GM23248 (cell line): Measurements from ENCODE around the gene CCDC38. TPM values are rescaled to one million over a fixed set of nuclear protein-coding genes. Genes with fewer than 3 reads are reported as not detected.

Experiments used
- DNase-seq: peaks from one replicate; pipeline ENCODE4 v3.0.0-alpha.2; 2015
- H2AFZ ChIP-seq: fragments of 200-600 bp; sonication (generic); 2 replicates; pipeline ENCODE4 v1.6.1; 2016; ENCODE audit warnings: antibody characterized with exemption
- H3F3A ChIP-seq: fragments of 200-600 bp; sonication (generic); 2 replicates; pipeline ENCODE4 v1.6.1; 2016; ENCODE audit warnings: mild to moderate bottlenecking, antibody characterized with exemption, mixed run types; ENCODE audit not compliant: insufficient read depth
- H3K27ac ChIP-seq: fragments of 200-600 bp; sonication (generic); 2 replicates; pipeline ENCODE4 v1.5.1; 2016; ENCODE audit warnings: mild to moderate bottlenecking
- H3K27me3 ChIP-seq: fragments of 200-600 bp; sonication (generic); replicated peaks from 2 replicates; pipeline ENCODE4 v1.6.1; 2016; ENCODE audit warnings: mild to moderate bottlenecking; ENCODE audit not compliant: insufficient read depth
- H3K36me3 ChIP-seq: fragments of 200-600 bp; sonication (generic); 2 replicates; pipeline ENCODE4 v1.6.1; 2016; ENCODE audit warnings: low read depth, mild to moderate bottlenecking
- H3K4me1 ChIP-seq: fragments of 200-600 bp; sonication (generic); 2 replicates; pipeline ENCODE4 v1.6.1; 2016; ENCODE audit warnings: mild to moderate bottlenecking; ENCODE audit not compliant: insufficient read depth
- H3K4me2 ChIP-seq: fragments of 200-600 bp; sonication (generic); one replicate; pipeline ENCODE4 v1.6.1; 2016; ENCODE audit warnings: mild to moderate bottlenecking; ENCODE audit not compliant: unreplicated experiment
- H3K4me3 ChIP-seq: fragments of 200-600 bp; sonication (generic); 2 replicates; pipeline ENCODE4 v1.5.1; 2016; ENCODE audit warnings: mild to moderate bottlenecking
- H3K79me2 ChIP-seq: fragments of 200-600 bp; sonication (generic); 2 replicates; pipeline ENCODE4 v1.6.1; 2016; ENCODE audit warnings: mild to moderate bottlenecking; ENCODE audit not compliant: insufficient read depth
- H3K9ac ChIP-seq: fragments of 200-600 bp; sonication (generic); 2 replicates; pipeline ENCODE4 v1.6.1; 2016; ENCODE audit warnings: mild to moderate bottlenecking
- H3K9me2 ChIP-seq: fragments of 200-600 bp; sonication (generic); 2 replicates; pipeline ENCODE4 v1.6.1; 2016; ENCODE audit warnings: mixed run types, mild to moderate bottlenecking, moderate library complexity; ENCODE audit not compliant: insufficient read depth
- H3K9me3 ChIP-seq: fragments of 200-600 bp; sonication (generic); one replicate; pipeline ENCODE4 v1.6.1; 2017; ENCODE audit warnings: low read depth
- H4K20me1 ChIP-seq: fragments of 200-600 bp; sonication (generic); 2 replicates; pipeline ENCODE4 v1.6.0; 2016; ENCODE audit not compliant: insufficient read depth
- EZH2 ChIP-seq: fragments of 200-600 bp; sonication (generic); IDR thresholded peaks from 2 replicates; pipeline ENCODE4 v1.6.1; 2018; ENCODE audit warnings: antibody characterized with exemption, mild to moderate bottlenecking; ENCODE audit not compliant: insufficient read depth, poor library complexity, severe bottlenecking
- EZH2phosphoT487 ChIP-seq: fragments of 200-600 bp; sonication (generic); IDR thresholded peaks from 2 replicates; pipeline ENCODE4 v1.6.1; 2018; ENCODE audit warnings: antibody characterized with exemption, moderate library complexity, mild to moderate bottlenecking, low read depth; ENCODE audit not compliant: insufficient read depth
- WGBS, 2 experiments: methylation state at CpG; one replicate each; pipeline ENCODE4 v1.1.6; 2015 to 2017; ENCODE audit warnings: low lambda C conversion rate in 2 of 2, low coverage in 1 of 2; ENCODE audit errors: missing lambda C conversion rate in 2 of 2; 5-methylcytosine and 5-hydroxymethylcytosine counted together
- in situ Hi-C: fragments of 300-500 bp; cut with MboI; formaldehyde crosslinking; loops from 2 replicates; pipeline ENCODE4 v1.15.0; 2020
- polyA plus RNA-seq: library from polyadenylated mRNA; unstranded; fragments of >200 nt; fragmentation: Nextera tagmentation; extraction: Ambion mirVana; gene quantifications from 2 replicates; pipeline ENCODE4 v1.2.1, GENCODE V29; 2016
- total RNA-seq: library from RNA; depleted of rRNA; stranded (reverse); fragments of >200 nt; shearing (Covaris generic); gene quantifications from 2 replicates; pipeline ENCODE4 v1.2.3, GENCODE V29; 2014

The CCDC38 gene
- total and polyA plus RNA-seq, 2 experiments from 2014 or later, result under 0.01 to 0.06 TPM

DNA sequence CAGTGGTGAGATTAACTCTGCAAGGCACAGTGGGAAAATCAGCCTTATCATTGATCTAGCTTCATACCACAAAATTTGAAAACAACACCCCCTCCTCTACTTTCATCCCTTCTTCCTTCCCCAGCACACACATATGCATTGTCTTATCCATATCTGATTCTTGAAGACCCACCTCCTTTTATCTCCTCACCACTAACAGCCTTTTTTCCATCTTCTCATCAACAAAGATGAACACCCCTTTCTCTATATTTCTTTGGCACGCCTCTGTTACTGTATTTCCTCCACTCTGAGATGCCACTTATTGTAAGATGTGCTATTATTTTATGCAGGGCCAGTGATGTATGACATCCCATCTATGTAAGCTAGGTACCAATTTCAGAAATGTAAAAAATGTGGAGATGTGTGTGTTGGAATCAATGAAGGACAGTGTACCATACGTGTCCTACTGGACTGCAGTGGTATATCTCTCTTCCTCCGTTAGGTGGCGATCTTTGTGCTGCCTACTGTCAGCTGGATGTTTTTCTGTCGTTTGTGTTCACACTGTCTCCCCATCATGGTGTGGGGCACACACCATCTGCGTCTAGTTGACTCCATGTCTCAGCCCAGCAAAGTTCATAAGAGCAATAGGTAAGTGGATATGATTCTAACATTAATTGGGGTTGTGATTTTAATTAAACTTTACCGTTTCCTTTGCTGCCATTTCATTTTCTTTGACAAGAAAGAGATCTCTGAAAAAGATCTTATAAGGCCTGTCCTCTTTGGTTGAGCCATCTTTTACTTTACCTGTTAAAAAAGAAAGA lies 24.0 kb downstream of the CCDC38 start:
- TF ChIP-seq EZH2, result no peak
- no peak for TF ChIP-seq EZH2phosphoT487
- Histone ChIP-seq H3K9ac (no peak overlapping the region), H3K9me2 (no peaks in the 10 kb centered on the region), H2AFZ (0 out of 2 replicates have a peak overlapping the region, but pooled peaks have one; percentile 5), H3K4me2 (no peak overlapping the region), H3K27me3 (peaks cover 36% of the 10 kb centered on the region), H3K36me3 (no peaks in the 10 kb centered on the region), H3F3A (no peaks in the 10 kb centered on the region), H3K79me2 (no peaks in the 10 kb centered on the region), H3K4me3 (no peak overlapping the region), H3K27ac (no peak overlapping the region), H3K4me1 (no peaks in the 10 kb centered on the region), H3K9me3 (no peaks in the 10 kb centered on the region), H4K20me1 (no peaks in the 10 kb centered on the region)
- in situ Hi-C loops, result no loop called here
- peak; percentile 77 for DNase-seq
- 8 to 11% methylated on average over 7 of the region's 7 CpGs for WGBS, 2 experiments

DNA sequence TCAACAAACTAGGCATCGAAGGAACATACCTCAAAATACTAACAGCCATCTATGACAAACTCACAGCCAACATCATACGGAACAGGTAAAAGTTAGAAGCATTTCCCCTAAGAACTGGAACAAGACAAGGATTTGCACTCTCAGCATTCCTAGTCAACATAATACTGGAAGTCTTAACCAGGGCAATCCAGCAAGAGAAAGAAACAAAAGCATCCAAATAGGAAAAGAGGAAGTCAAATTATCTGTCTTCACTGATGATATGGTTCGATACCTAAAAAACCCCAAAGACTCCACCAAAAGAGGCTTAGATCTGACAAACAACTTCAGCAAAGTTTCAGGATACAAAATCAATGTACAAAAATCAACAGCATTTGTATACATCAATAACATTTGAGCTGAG lies 32.5 kb downstream of the CCDC38 start:
- Histone ChIP-seq H3K79me2 (no peaks in the 10 kb centered on the region), H2AFZ (no peak overlapping the region), H3K9me3 (no peaks in the 10 kb centered on the region), H3K27me3 (peaks cover 25% of the 10 kb centered on the region), H4K20me1 (no peaks in the 10 kb centered on the region), H3K9ac (no peak overlapping the region), H3K4me3 (no peak overlapping the region), H3K4me1 (peaks cover 5% of the 10 kb centered on the region), H3K4me2 (no peak overlapping the region), H3K27ac (no peak overlapping the region), H3K36me3 (no peaks in the 10 kb centered on the region), H3K9me2 (peaks cover 4% of the 10 kb centered on the region; the same call in 1 of the 2 replicates), H3F3A (peaks cover 3% of the 10 kb centered on the region; the same call in 1 of the 2 replicates)
- DNase-seq, result no peak
- 75 to 76% methylated on average over 3 of the region's 3 CpGs for WGBS, 2 experiments
- TF ChIP-seq EZH2phosphoT487, result no peak
- no peak for TF ChIP-seq EZH2
- in situ Hi-C loops, result no loop called here

DNA sequence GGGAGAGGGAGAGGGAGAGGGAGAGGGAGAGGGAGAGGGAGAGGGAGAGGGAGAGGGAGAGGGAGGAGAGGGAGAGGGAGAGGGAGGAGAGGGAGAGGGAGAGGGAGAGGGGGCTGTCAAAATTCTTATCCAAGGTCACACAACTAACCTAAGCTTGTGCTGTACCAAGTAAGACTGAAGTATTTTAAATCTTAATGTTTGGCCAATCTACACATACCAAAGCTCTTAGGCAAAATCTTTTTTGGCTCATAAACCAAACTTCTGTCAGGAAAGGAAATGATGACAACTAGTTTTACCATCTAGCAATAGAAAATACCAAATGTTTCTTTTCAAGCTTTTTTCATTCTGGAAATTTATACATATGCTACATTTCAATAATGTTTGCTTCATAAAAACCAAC lies 33.8 kb downstream of the CCDC38 start:
- in situ Hi-C loops, result no loop called here
- Histone ChIP-seq H3K27ac (no peak overlapping the region), H3K79me2 (no peaks in the 10 kb centered on the region), H3K4me1 (peaks cover 5% of the 10 kb centered on the region), H3F3A (peaks cover 3% of the 10 kb centered on the region; the same call in 1 of the 2 replicates), H2AFZ (no peak overlapping the region), H3K4me2 (peak overlapping the region; percentile 0), H4K20me1 (no peaks in the 10 kb centered on the region), H3K9me2 (peaks cover 4% of the 10 kb centered on the region; the same call in 1 of the 2 replicates), H3K9me3 (no peaks in the 10 kb centered on the region), H3K9ac (no peak overlapping the region), H3K4me3 (no peak overlapping the region), H3K36me3 (no peaks in the 10 kb centered on the region), H3K27me3 (peaks cover 25% of the 10 kb centered on the region; the same call in 1 of the 2 replicates)
- peak; percentile 64 for DNase-seq
- TF ChIP-seq EZH2phosphoT487, result no peak
- TF ChIP-seq EZH2, result no peak

DNA sequence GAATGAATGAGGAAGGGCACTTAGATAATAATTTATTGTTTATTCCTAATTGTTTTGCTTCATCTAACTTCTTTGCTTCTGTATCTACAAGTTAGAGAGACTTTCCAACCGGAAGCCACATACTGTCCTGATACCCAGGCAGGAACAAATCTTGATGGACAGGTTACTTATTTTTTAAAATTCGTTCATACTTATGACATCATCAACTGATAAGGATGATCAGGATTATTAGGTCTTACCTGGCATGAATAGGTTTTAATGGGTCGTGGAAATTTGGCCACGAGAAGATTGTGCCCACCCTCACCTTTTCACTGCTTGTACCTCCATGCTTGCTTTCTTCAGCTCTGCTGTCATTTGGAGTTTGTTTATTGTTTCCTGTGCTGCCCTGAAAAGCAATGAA lies 44.3 kb downstream of the CCDC38 start:
- H3K4me1 ChIP-seq, result no peaks in the 10 kb centered on the region
- H2AFZ ChIP-seq, result no peak overlapping the region
- no peaks in the 10 kb centered on the region for H4K20me1 ChIP-seq
- H3K27ac ChIP-seq, result no peak overlapping the region
- WGBS, 2 experiments, result 42 to 46% methylated on average over 4 of the region's 4 CpGs
- no peaks in the 10 kb centered on the region for H3F3A ChIP-seq
- in situ Hi-C loops, result no loop called here
- H3K27me3 ChIP-seq, result peaks cover 34% of the 10 kb centered on the region
- no peak for TF ChIP-seq EZH2phosphoT487
- no peak for TF ChIP-seq EZH2
- no peaks in the 10 kb centered on the region for H3K9me2 ChIP-seq
- H3K4me2 ChIP-seq, result no peak overlapping the region
- no peaks in the 10 kb centered on the region for H3K9me3 ChIP-seq
- no peaks in the 10 kb centered on the region for H3K36me3 ChIP-seq
- DNase-seq, result no peak
- H3K4me3 ChIP-seq, result no peak overlapping the region
- H3K9ac ChIP-seq, result no peak overlapping the region
- no peaks in the 10 kb centered on the region for H3K79me2 ChIP-seq

DNA sequence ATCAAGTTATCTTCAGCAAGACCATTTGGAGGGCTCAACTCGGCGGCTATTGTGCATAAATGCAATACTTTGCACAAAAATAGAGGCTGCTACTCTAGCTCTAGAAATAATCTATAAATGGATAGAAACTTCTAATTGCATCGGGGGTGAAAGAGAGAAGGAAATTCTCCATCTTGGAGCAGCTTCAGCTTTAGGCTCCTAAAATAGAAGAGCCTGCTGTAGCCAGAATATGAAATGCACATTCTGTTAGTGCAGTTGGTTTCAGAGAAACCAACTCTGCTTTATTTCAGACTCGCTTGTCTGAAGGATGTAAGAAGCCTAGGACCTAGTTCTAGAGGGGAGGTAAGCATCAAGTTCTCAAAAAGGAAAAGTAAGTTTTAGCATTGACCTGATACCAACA lies 45.6 kb downstream of the CCDC38 start:
- H3K27me3 ChIP-seq, result peaks cover 24% of the 10 kb centered on the region
- H3K4me2 ChIP-seq, result no peak overlapping the region
- H3K4me3 ChIP-seq, result no peak overlapping the region
- WGBS, 2 experiments, result 57 to 58% methylated on average over 4 of the region's 4 CpGs
- DNase-seq, result no peak
- TF ChIP-seq EZH2 (no peak), EZH2phosphoT487 (no peak)
- no peak overlapping the region for H3K27ac ChIP-seq
- H3K79me2 ChIP-seq, result no peaks in the 10 kb centered on the region
- H3K36me3 ChIP-seq, result no peaks in the 10 kb centered on the region
- no peak overlapping the region for H2AFZ ChIP-seq
- in situ Hi-C loops, result no loop called here
- no peaks in the 10 kb centered on the region for H3K4me1 ChIP-seq
- no peaks in the 10 kb centered on the region for H3K9me3 ChIP-seq
- no peaks in the 10 kb centered on the region for H4K20me1 ChIP-seq
- H3K9ac ChIP-seq, result no peak overlapping the region
- no peaks in the 10 kb centered on the region for H3K9me2 ChIP-seq
- H3F3A ChIP-seq, result no peaks in the 10 kb centered on the region
